Lower leg skin (tissue), 4 donors: ENCODE results near the gene GAREM2. TPM values are rescaled to one million over a fixed set of nuclear protein-coding genes. Genes with fewer than 3 reads are reported as not detected.

Experiments
- DNase-seq, 2 donors: peaks; one replicate each; pipeline ENCODE4 v3.0.0-alpha.2; 2019; ENCODE audit warnings: low spot score in 2 of 2
- H3K4me3 ChIP-seq: fragments of 200-600 bp; sonication (generic); 2 replicates; pipeline ENCODE4 v1.5.1; 2017; ENCODE audit warnings: mild to moderate bottlenecking, low read depth; ENCODE audit not compliant: poor library complexity, severe bottlenecking
- CTCF ChIP-seq, 3 donors: fragments of 450-650 bp; IDR thresholded peaks; one replicate each; pipeline ENCODE4 v1.5.1; 2016; ENCODE audit warnings: antibody characterized with exemption in 3 of 3, mild to moderate bottlenecking in 3 of 3, moderate library complexity in 2 of 3
- POLR2A ChIP-seq, 2 donors: fragments of 450-650 bp; IDR thresholded peaks; one replicate each; pipeline ENCODE4 v1.6.1; 2016 to 2017; ENCODE audit warnings: antibody characterized with exemption in 2 of 2, mild to moderate bottlenecking in 1 of 2, moderate library complexity in 1 of 2
- whole genome bisulfite sequencing, 2 donors: methylation state at CpG; one replicate each; pipeline ENCODE4 v1.1.5; 2018; 5-methylcytosine and 5-hydroxymethylcytosine counted together
- intact Hi-C: fragments of 100-400 bp; cut with DNase I; formaldehyde crosslinking; loops from one replicate; pipeline ENCODE4 v1.15.0; 2023; ENCODE audit warnings: low total_unique reads
- total RNA-seq, 4 donors: library from RNA; depleted of rRNA; stranded (reverse); fragments of >200 nt; gene quantifications; one replicate each; pipeline ENCODE4 v1.1.0, GENCODE V29; 2016

The GAREM2 gene
- total RNA-seq, 4 donors from 2014 or later: 0.04 to 0.95 (median 0.45) TPM

GRCh38 chr2:26237868-26238267 lies 65.0 kb downstream of the GAREM2 start:
- whole genome bisulfite sequencing, 2 donors: 91 to 92% methylated on average over 1 of the region's 1 CpG
- intact Hi-C loops: no loop called here
- no peak for DNase-seq
- no peak overlapping the region for H3K4me3 ChIP-seq
- no peak for TF ChIP-seq POLR2A (IDR thresholded peaks at IDR 0.05)
- no peak for TF ChIP-seq CTCF (IDR thresholded peaks at IDR 0.05)

- 80 to 83% methylated on average over 4 of the region's 4 CpGs for WGBS, 2 donors
- intact Hi-C loops: no loop called here
- DNase-seq: no peak
These were observed 65.5 kb downstream of the GAREM2 start for GRCh38 chr2:26238311-26238958.

More at GRCh38 chr2:26238311-26238958, 65.5 kb downstream of the GAREM2 start:
- no peak overlapping the region for H3K4me3 ChIP-seq
- no peak for TF ChIP-seq POLR2A (IDR thresholded peaks at IDR 0.05)
- TF ChIP-seq CTCF (IDR thresholded peaks at IDR 0.05): no peak

Other genes with a start within 250 kb of the GAREM2 start
- 1 to 10 TPM; 3.6 to 6.7 (median 4.2) TPM for gene KIF3C, start 190.6 kb upstream of the GAREM2 start, total RNA-seq
- gene RAB10, start 139.0 kb upstream of the GAREM2 start, total RNA-seq: 100 to 1,000 TPM; 125 to 228 (median 184) TPM
- 100 to 1,000 TPM; 125 to 170 (median 131) TPM for gene HADHA, start 71.5 kb downstream of the GAREM2 start, total RNA-seq
- 100 to 1,000 TPM; 101 to 139 (median 111) TPM for gene HADHB, start 71.9 kb downstream of the GAREM2 start, total RNA-seq
- 10 to 100 TPM; 24.7 to 34.3 (median 29.2) TPM for gene SELENOI, start 173.1 kb downstream of the GAREM2 start, total RNA-seq
- gene ADGRF3, start 173.7 kb downstream of the GAREM2 start, total RNA-seq: under 1 TPM in 3 of 4 donors, not detected in 1; 0.05 to 0.25 (median 0.06) TPM
- gene DRC1, start 228.8 kb downstream of the GAREM2 start, total RNA-seq: not detected